Measurements from ENCODE around the gene STK24.
A peak's percentile ranks its signal among the peaks of the same experiment; 100 is the strongest.

The STK24 gene

GRCh38 chr13:98405690-98406344, 171.1 kb downstream of the STK24 start:
- H3K9me3 ChIP-seq (ENCODE audit: control insufficient read depth, low read length) = no peaks in the 10 kb centered on the region
- H3K9ac ChIP-seq (ENCODE audit: low read length) = no peak overlapping the region
- peaks cover 21% of the 10 kb centered on the region for H3K36me3 ChIP-seq (ENCODE audit: control insufficient read depth, insufficient read depth, low read length, severe bottlenecking)
- DNase-seq (ENCODE audit: low read depth) = no peak
- no peaks in the 10 kb centered on the region for H3K4me1 ChIP-seq (ENCODE audit: control insufficient read depth, insufficient read depth, low read length)
- H3K27me3 ChIP-seq (replicated peaks; ENCODE audit: control insufficient read depth, insufficient read depth, low read length) = no peaks in the 10 kb centered on the region
- H3K4me3 ChIP-seq (ENCODE audit: low read length) = no peak overlapping the region

- no peaks in the 10 kb centered on the region for H3K9me3 ChIP-seq (ENCODE audit: control insufficient read depth, low read length)
- H3K36me3 ChIP-seq (ENCODE audit: control insufficient read depth, insufficient read depth, low read length, severe bottlenecking) = peaks cover 16% of the 10 kb centered on the region
- no peak for DNase-seq (ENCODE audit: low read depth)
- no peaks in the 10 kb centered on the region for H3K27me3 ChIP-seq (replicated peaks; ENCODE audit: control insufficient read depth, insufficient read depth, low read length)
- H3K4me1 ChIP-seq (ENCODE audit: control insufficient read depth, insufficient read depth, low read length) = no peaks in the 10 kb centered on the region
- H3K9ac ChIP-seq (ENCODE audit: low read length) = no peak overlapping the region
- H3K4me3 ChIP-seq (ENCODE audit: low read length) = no peak overlapping the region
Measured at GRCh38 chr13:98405107-98405571, 171.8 kb downstream of the STK24 start.

- no peak overlapping the region for H3K9ac ChIP-seq (ENCODE audit: low read length)
- no peaks in the 10 kb centered on the region for H3K9me3 ChIP-seq (ENCODE audit: control insufficient read depth, low read length)
- DNase-seq (ENCODE audit: low read depth) = no peak
- peaks cover 10% of the 10 kb centered on the region for H3K36me3 ChIP-seq (ENCODE audit: control insufficient read depth, insufficient read depth, low read length, severe bottlenecking)
- no peak overlapping the region for H3K4me3 ChIP-seq (ENCODE audit: low read length)
- no peaks in the 10 kb centered on the region for H3K4me1 ChIP-seq (ENCODE audit: control insufficient read depth, insufficient read depth, low read length)
- H3K27me3 ChIP-seq (replicated peaks; ENCODE audit: control insufficient read depth, insufficient read depth, low read length) = no peaks in the 10 kb centered on the region
Measured at GRCh38 chr13:98403076-98403475, 173.8 kb downstream of the STK24 start.

- no peaks in the 10 kb centered on the region for H3K4me1 ChIP-seq (ENCODE audit: control insufficient read depth, insufficient read depth, low read length)
- no peaks in the 10 kb centered on the region for H3K9me3 ChIP-seq (ENCODE audit: control insufficient read depth, low read length)
- no peaks in the 10 kb centered on the region for H3K27me3 ChIP-seq (replicated peaks; ENCODE audit: control insufficient read depth, insufficient read depth, low read length)
- no peak for DNase-seq (ENCODE audit: low read depth)
- H3K9ac ChIP-seq (ENCODE audit: low read length) = no peak overlapping the region
- peaks cover 10% of the 10 kb centered on the region for H3K36me3 ChIP-seq (ENCODE audit: control insufficient read depth, insufficient read depth, low read length, severe bottlenecking)
- no peak overlapping the region for H3K4me3 ChIP-seq (ENCODE audit: low read length)
Measured at GRCh38 chr13:98401934-98402333, 175.0 kb downstream of the STK24 start.

GRCh38 chr13:98399756-98400155, 177.2 kb downstream of the STK24 start:
- no peaks in the 10 kb centered on the region for H3K4me1 ChIP-seq (ENCODE audit: control insufficient read depth, insufficient read depth, low read length)
- H3K36me3 ChIP-seq (ENCODE audit: control insufficient read depth, insufficient read depth, low read length, severe bottlenecking) = peaks cover 10% of the 10 kb centered on the region
- H3K9ac ChIP-seq (ENCODE audit: low read length) = no peak overlapping the region
- H3K9me3 ChIP-seq (ENCODE audit: control insufficient read depth, low read length) = no peaks in the 10 kb centered on the region
- H3K4me3 ChIP-seq (ENCODE audit: low read length) = no peak overlapping the region
- peak; percentile 18 for DNase-seq (ENCODE audit: low read depth)
- no peaks in the 10 kb centered on the region for H3K27me3 ChIP-seq (replicated peaks; ENCODE audit: control insufficient read depth, insufficient read depth, low read length)

- Histone ChIP-seq H3K4me3 (ENCODE audit: low read length) (no peak overlapping the region), H3K9me3 (ENCODE audit: control insufficient read depth, low read length) (no peaks in the 10 kb centered on the region), H3K36me3 (ENCODE audit: control insufficient read depth, insufficient read depth, low read length, severe bottlenecking) (peaks cover 3% of the 10 kb centered on the region), H3K4me1 (ENCODE audit: control insufficient read depth, insufficient read depth, low read length) (no peaks in the 10 kb centered on the region), H3K9ac (ENCODE audit: low read length) (no peak overlapping the region), H3K27me3 (replicated peaks; ENCODE audit: control insufficient read depth, insufficient read depth, low read length) (no peaks in the 10 kb centered on the region)
- DNase-seq (ENCODE audit: low read depth) = no peak
Measured at GRCh38 chr13:98398581-98398980, 178.3 kb downstream of the STK24 start.

GRCh38 chr13:98397861-98398260, 179.0 kb downstream of the STK24 start:
- H3K27me3 ChIP-seq (replicated peaks; ENCODE audit: control insufficient read depth, insufficient read depth, low read length) = no peaks in the 10 kb centered on the region
- H3K4me3 ChIP-seq (ENCODE audit: low read length) = no peak overlapping the region
- no peak for DNase-seq (ENCODE audit: low read depth)
- no peak overlapping the region for H3K9ac ChIP-seq (ENCODE audit: low read length)
- no peaks in the 10 kb centered on the region for H3K9me3 ChIP-seq (ENCODE audit: control insufficient read depth, low read length)
- no peaks in the 10 kb centered on the region for H3K4me1 ChIP-seq (ENCODE audit: control insufficient read depth, insufficient read depth, low read length)
- H3K36me3 ChIP-seq (ENCODE audit: control insufficient read depth, insufficient read depth, low read length, severe bottlenecking) = peaks cover 3% of the 10 kb centered on the region

- Histone ChIP-seq H3K27me3 (replicated peaks; ENCODE audit: control insufficient read depth, insufficient read depth, low read length) (no peaks in the 10 kb centered on the region), H3K4me3 (ENCODE audit: low read length) (no peak overlapping the region), H3K9ac (ENCODE audit: low read length) (no peak overlapping the region), H3K36me3 (ENCODE audit: control insufficient read depth, insufficient read depth, low read length, severe bottlenecking) (peaks cover 3% of the 10 kb centered on the region), H3K4me1 (ENCODE audit: control insufficient read depth, insufficient read depth, low read length) (no peaks in the 10 kb centered on the region), H3K9me3 (ENCODE audit: control insufficient read depth, low read length) (no peaks in the 10 kb centered on the region)
- DNase-seq (ENCODE audit: low read depth) = peak; percentile 45
Measured at GRCh38 chr13:98397221-98397620, 179.7 kb downstream of the STK24 start.

- H3K36me3 ChIP-seq (ENCODE audit: control insufficient read depth, insufficient read depth, low read length, severe bottlenecking) = no peaks in the 10 kb centered on the region
Measured at GRCh38 chr13:98396071-98396710, 180.7 kb downstream of the STK24 start.

More at GRCh38 chr13:98396071-98396710, 180.7 kb downstream of the STK24 start:
- no peaks in the 10 kb centered on the region for H3K9me3 ChIP-seq (ENCODE audit: control insufficient read depth, low read length)
- no peak overlapping the region for H3K4me3 ChIP-seq (ENCODE audit: low read length)
- H3K27me3 ChIP-seq (replicated peaks; ENCODE audit: control insufficient read depth, insufficient read depth, low read length) = no peaks in the 10 kb centered on the region
- no peak for DNase-seq (ENCODE audit: low read depth)
- no peak overlapping the region for H3K9ac ChIP-seq (ENCODE audit: low read length)
- H3K4me1 ChIP-seq (ENCODE audit: control insufficient read depth, insufficient read depth, low read length) = no peaks in the 10 kb centered on the region

All from adipocyte (in vitro differentiated cells).